Right ventricle myocardium inferior (tissue), 1 donor: Measurements from ENCODE around the gene RERE. TPM values are rescaled to one million over a fixed set of nuclear protein-coding genes. Genes with fewer than 3 reads are reported as not detected.

Experiments used
- ATAC-seq: fragments of 200-7000 bp; cut with Tn5 transposase; one replicate; pipeline ENCODE4 v1.9.1; 2020; ENCODE audit warnings: mild to moderate bottlenecking, moderate library complexity
- DNase-seq: peaks from one replicate; pipeline ENCODE4 v3.0.0; 2021; ENCODE audit errors: missing footprints
- intact Hi-C: fragments of 100-400 bp; cut with DNase I; formaldehyde crosslinking; loops from one replicate; pipeline ENCODE4 v1.11.0; 2022
- total RNA-seq: library from RNA; stranded (reverse); fragmentation: NEBNext Ultra II Directional; extraction: Animal tissue kit (Norgen Biotek cat#: 25700); gene quantifications from one replicate; pipeline ENCODE4 v1.2.1, GENCODE V29; 2021
- donor health status: DM: no; HTN: yes; CAD: no; lungs with severe emphysema.

RERE gene
- total RNA-seq, 1 donor from 2014 or later, result 133 TPM

GRCh38 chr1:8776104-8776503 is 41.3 kb downstream of the RERE start:
- ATAC-seq (no peak), DNase-seq (no peak)
- intact Hi-C loops, result no loop called here

- DNase-seq (no peak), ATAC-seq (no peak)
- intact Hi-C loops, result no loop called here
These were observed 50.4 kb downstream of the RERE start for GRCh38 chr1:8767006-8767405.

- no peak for ATAC-seq
- intact Hi-C loops, result no loop called here
- DNase-seq, result no peak
These were observed 52.2 kb downstream of the RERE start for GRCh38 chr1:8765198-8765597.

GRCh38 chr1:8764293-8764937 is 53.0 kb downstream of the RERE start:
- intact Hi-C loops, result no loop called here
- DNase-seq (no peak), ATAC-seq (no peak)

GRCh38 chr1:8763888-8764287 is 53.6 kb downstream of the RERE start:
- intact Hi-C loops, result no loop called here
- DNase-seq, result no peak
- ATAC-seq, result no peak

- intact Hi-C loops, result no loop called here
These were observed 62.4 kb downstream of the RERE start for GRCh38 chr1:8754993-8755392.

GRCh38 chr1:8754247-8754650 is 63.2 kb downstream of the RERE start:
- DNase-seq (no peak), ATAC-seq (no peak)
- intact Hi-C loops, result no loop called here

More at GRCh38 chr1:8754993-8755392, 62.4 kb downstream of the RERE start:
- ATAC-seq (no peak), DNase-seq (no peak)

- ATAC-seq (no peak), DNase-seq (no peak)
- intact Hi-C loops, result no loop called here
These were observed 63.7 kb downstream of the RERE start for GRCh38 chr1:8753736-8754135.

GRCh38 chr1:8752921-8753713 is 64.3 kb downstream of the RERE start:
- DNase-seq, result no peak
- ATAC-seq, result no peak
- intact Hi-C loops, result no loop called here

- intact Hi-C loops, result no loop called here
- DNase-seq (no peak), ATAC-seq (no peak)
These were observed 65.0 kb downstream of the RERE start for GRCh38 chr1:8752411-8752810.

- ATAC-seq, result no peak
- intact Hi-C loops, result no loop called here
These were observed 65.5 kb downstream of the RERE start for GRCh38 chr1:8751984-8752383.

GRCh38 chr1:8747879-8748825 is 69.3 kb downstream of the RERE start:
- DNase-seq, result no peak
- intact Hi-C loops, result no loop called here
- no peak for ATAC-seq

More at GRCh38 chr1:8751984-8752383, 65.5 kb downstream of the RERE start:
- no peak for DNase-seq

GRCh38 chr1:8746554-8746953 is 70.9 kb downstream of the RERE start:
- no peak for ATAC-seq
- DNase-seq, result no peak
- intact Hi-C loops, result no loop called here

- DNase-seq (no peak), ATAC-seq (no peak)
- intact Hi-C loops, result no loop called here
These were observed 71.6 kb downstream of the RERE start for GRCh38 chr1:8745749-8746390.

- DNase-seq, result no peak
- intact Hi-C loops, result no loop called here
- no peak for ATAC-seq
These were observed 72.1 kb downstream of the RERE start for GRCh38 chr1:8745346-8745745.

GRCh38 chr1:8742022-8742924 is 75.2 kb downstream of the RERE start:
- DNase-seq, result no peak
- no peak for ATAC-seq
- intact Hi-C loops, result no loop called here

GRCh38 chr1:8740034-8740449 is 77.4 kb downstream of the RERE start:
- ATAC-seq, result no peak
- DNase-seq, result no peak
- intact Hi-C loops, result no loop called here

- intact Hi-C loops, result no loop called here
- DNase-seq (no peak), ATAC-seq (no peak)
These were observed 78.1 kb downstream of the RERE start for GRCh38 chr1:8739377-8739776.
